Measurements from ENCODE around the gene PRICKLE2. TPM values are rescaled to one million over a fixed set of nuclear protein-coding genes. Genes with fewer than 3 reads are reported as not detected.
A peak's percentile ranks its signal among the peaks of the same experiment; 100 is the strongest.

PRICKLE2 gene
- total RNA-seq, 1 donor from 2014 or later: 24.7 TPM

GRCh38 chr3:64049832-64050231 is 175.4 kb downstream of the PRICKLE2 start:
- Mint-ChIP-seq H3K27me3 (ENCODE audit: unreplicated experiment) (no peaks in the 10 kb centered on the region), H3K4me1 (ENCODE audit: unreplicated experiment) (peaks cover 4% of the 10 kb centered on the region), H3K9me3 (ENCODE audit: unreplicated experiment) (no peaks in the 10 kb centered on the region), H3K4me3 (ENCODE audit: unreplicated experiment) (no peak overlapping the region), H3K27ac (ENCODE audit: unreplicated experiment) (no peak overlapping the region), H3K36me3 (ENCODE audit: unreplicated experiment) (no peaks in the 10 kb centered on the region)
- no peak for DNase-seq (ENCODE audit: extremely low spot score, unreplicated experiment)
- TF ChIP-seq CTCF (IDR thresholded peaks at IDR 0.05): no peak

GRCh38 chr3:64049136-64049535 is 176.1 kb downstream of the PRICKLE2 start:
- no peak for DNase-seq (ENCODE audit: extremely low spot score, unreplicated experiment)

GRCh38 chr3:64048631-64049061 is 176.6 kb downstream of the PRICKLE2 start:
- Mint-ChIP-seq H3K27me3 (ENCODE audit: unreplicated experiment) (no peaks in the 10 kb centered on the region), H3K9me3 (ENCODE audit: unreplicated experiment) (no peaks in the 10 kb centered on the region), H3K36me3 (ENCODE audit: unreplicated experiment) (no peaks in the 10 kb centered on the region), H3K4me1 (ENCODE audit: unreplicated experiment) (peaks cover 4% of the 10 kb centered on the region), H3K27ac (ENCODE audit: unreplicated experiment) (no peak overlapping the region), H3K4me3 (ENCODE audit: unreplicated experiment) (no peak overlapping the region)
- DNase-seq (ENCODE audit: extremely low spot score, unreplicated experiment): no peak
- no peak for TF ChIP-seq CTCF (IDR thresholded peaks at IDR 0.05)

More at GRCh38 chr3:64049136-64049535, 176.1 kb downstream of the PRICKLE2 start:
- H3K4me1 Mint-ChIP-seq (ENCODE audit: unreplicated experiment): peaks cover 4% of the 10 kb centered on the region
- H3K9me3 Mint-ChIP-seq (ENCODE audit: unreplicated experiment): no peaks in the 10 kb centered on the region
- H3K4me3 Mint-ChIP-seq (ENCODE audit: unreplicated experiment): no peak overlapping the region
- no peak overlapping the region for H3K27ac Mint-ChIP-seq (ENCODE audit: unreplicated experiment)
- no peaks in the 10 kb centered on the region for H3K27me3 Mint-ChIP-seq (ENCODE audit: unreplicated experiment)
- no peak for TF ChIP-seq CTCF (IDR thresholded peaks at IDR 0.05)
- no peaks in the 10 kb centered on the region for H3K36me3 Mint-ChIP-seq (ENCODE audit: unreplicated experiment)

GRCh38 chr3:64047787-64048186 is 177.5 kb downstream of the PRICKLE2 start:
- H3K4me3 Mint-ChIP-seq (ENCODE audit: unreplicated experiment): no peak overlapping the region
- no peaks in the 10 kb centered on the region for H3K27me3 Mint-ChIP-seq (ENCODE audit: unreplicated experiment)
- DNase-seq (ENCODE audit: extremely low spot score, unreplicated experiment): no peak
- no peaks in the 10 kb centered on the region for H3K36me3 Mint-ChIP-seq (ENCODE audit: unreplicated experiment)
- H3K27ac Mint-ChIP-seq (ENCODE audit: unreplicated experiment): peak overlapping the region; percentile 56
- no peak for TF ChIP-seq CTCF (IDR thresholded peaks at IDR 0.05)
- H3K4me1 Mint-ChIP-seq (ENCODE audit: unreplicated experiment): peaks cover 4% of the 10 kb centered on the region
- H3K9me3 Mint-ChIP-seq (ENCODE audit: unreplicated experiment): no peaks in the 10 kb centered on the region

GRCh38 chr3:64046996-64047594 is 178.2 kb downstream of the PRICKLE2 start:
- no peak overlapping the region for H3K4me3 Mint-ChIP-seq (ENCODE audit: unreplicated experiment)
- H3K4me1 Mint-ChIP-seq (ENCODE audit: unreplicated experiment): peaks cover 4% of the 10 kb centered on the region

More at GRCh38 chr3:64046996-64047594, 178.2 kb downstream of the PRICKLE2 start:
- Mint-ChIP-seq H3K36me3 (ENCODE audit: unreplicated experiment) (no peaks in the 10 kb centered on the region), H3K27ac (ENCODE audit: unreplicated experiment) (no peak overlapping the region), H3K27me3 (ENCODE audit: unreplicated experiment) (no peaks in the 10 kb centered on the region), H3K9me3 (ENCODE audit: unreplicated experiment) (no peaks in the 10 kb centered on the region)
- no peak for TF ChIP-seq CTCF (IDR thresholded peaks at IDR 0.05)
- no peak for DNase-seq (ENCODE audit: extremely low spot score, unreplicated experiment)
